ENCODE results near the gene GPR12. TPM values are rescaled to one million over a fixed set of nuclear protein-coding genes. Genes with fewer than 3 reads are reported as not detected.

The GPR12 gene
- total RNA-seq, 4 donors from 2014 or later, result 2.4 to 13.9 (median 6.8) TPM

- no peak overlapping the region for H3K4me3 ChIP-seq (ENCODE audit: low read depth, poor library complexity, severe bottlenecking)
- DNase-seq (ENCODE audit: low spot score in 2 of 2), result no peak
- 84 to 86% methylated on average over 12 of the region's 12 CpGs for WGBS, 2 donors
- intact Hi-C loops (cut with DNase I; ENCODE audit: low total_unique reads), result no loop called here
- TF ChIP-seq CTCF (IDR thresholded peaks at IDR 0.05) (no peak), POLR2A (IDR thresholded peaks at IDR 0.05) (no peak)
Measured at GRCh38 chr13:26771796-26772195, 11.2 kb upstream of the GPR12 start.

- intact Hi-C loops (cut with DNase I; ENCODE audit: low total_unique reads), result no loop called here
- WGBS, 2 donors, result 16 to 24% methylated on average over 4 of the region's 4 CpGs
- H3K4me3 ChIP-seq (ENCODE audit: low read depth, poor library complexity, severe bottlenecking), result no peak overlapping the region
- TF ChIP-seq CTCF (IDR thresholded peaks at IDR 0.05) (no peak), POLR2A (IDR thresholded peaks at IDR 0.05) (no peak)
- DNase-seq (ENCODE audit: low spot score in 2 of 2), result no peak
Measured at GRCh38 chr13:26762745-26763345, 2.3 kb upstream of the GPR12 start.

GRCh38 chr13:26760832-26761582 is 421 bp upstream of the GPR12 start:
- TF ChIP-seq POLR2A (IDR thresholded peaks at IDR 0.05) (no peak), CTCF (IDR thresholded peaks at IDR 0.05) (no peak)
- intact Hi-C loops (cut with DNase I; ENCODE audit: low total_unique reads), result no loop called here
- WGBS, 2 donors, result 13 to 15% methylated on average over 17 to 19 of the region's 41 CpGs
- no peak for DNase-seq (ENCODE audit: low spot score in 2 of 2)
- H3K4me3 ChIP-seq (ENCODE audit: low read depth, poor library complexity, severe bottlenecking), result no peak overlapping the region

GRCh38 chr13:26759249-26759906 is 1.2 kb downstream of the GPR12 start:
- no peak for DNase-seq (ENCODE audit: low spot score in 2 of 2)
- TF ChIP-seq POLR2A (IDR thresholded peaks at IDR 0.05), result no peak
- no peak for TF ChIP-seq CTCF (IDR thresholded peaks at IDR 0.05)
- 63 to 70% methylated on average over 27 of the region's 27 CpGs for WGBS, 2 donors
- no peak overlapping the region for H3K4me3 ChIP-seq (ENCODE audit: low read depth, poor library complexity, severe bottlenecking)
- intact Hi-C loops (cut with DNase I; ENCODE audit: low total_unique reads), result no loop called here

GRCh38 chr13:26758496-26759157 is 2.0 kb downstream of the GPR12 start:
- no peak for DNase-seq (ENCODE audit: low spot score in 2 of 2)
- intact Hi-C loops (cut with DNase I; ENCODE audit: low total_unique reads), result no loop called here
- no peak overlapping the region for H3K4me3 ChIP-seq (ENCODE audit: low read depth, poor library complexity, severe bottlenecking)
- 79 to 85% methylated on average over 18 of the region's 18 CpGs for WGBS, 2 donors
- TF ChIP-seq CTCF (IDR thresholded peaks at IDR 0.05) (no peak), POLR2A (IDR thresholded peaks at IDR 0.05) (no peak)

All from lower leg skin (tissue), 4 donors.